Measurements from ENCODE around the gene CDT1.

The CDT1 gene

GRCh38 chr16:88814144-88814502, 10.5 kb downstream of the CDT1 start:
- 88 to 91% methylated on average over 12 of the region's 13 CpGs for WGBS, 2 experiments (ENCODE audit: insufficient coverage in 2 of 2)
- Histone ChIP-seq H3K4me3 (ENCODE audit: extremely low read depth, insufficient read depth, low read length, poor library complexity, severe bottlenecking) (no peak overlapping the region), H3K9me3 (ENCODE audit: control insufficient read depth, low read length) (no peaks in the 10 kb centered on the region), H3K36me3 (ENCODE audit: control insufficient read depth, insufficient read depth, low read length) (peaks cover 17% of the 10 kb centered on the region), H3K4me1 (ENCODE audit: control insufficient read depth, insufficient read depth, low read length, poor library complexity, severe bottlenecking) (peaks cover 21% of the 10 kb centered on the region), H3K27ac (ENCODE audit: low read depth, low read length, severe bottlenecking) (no peak overlapping the region)

DNA sequence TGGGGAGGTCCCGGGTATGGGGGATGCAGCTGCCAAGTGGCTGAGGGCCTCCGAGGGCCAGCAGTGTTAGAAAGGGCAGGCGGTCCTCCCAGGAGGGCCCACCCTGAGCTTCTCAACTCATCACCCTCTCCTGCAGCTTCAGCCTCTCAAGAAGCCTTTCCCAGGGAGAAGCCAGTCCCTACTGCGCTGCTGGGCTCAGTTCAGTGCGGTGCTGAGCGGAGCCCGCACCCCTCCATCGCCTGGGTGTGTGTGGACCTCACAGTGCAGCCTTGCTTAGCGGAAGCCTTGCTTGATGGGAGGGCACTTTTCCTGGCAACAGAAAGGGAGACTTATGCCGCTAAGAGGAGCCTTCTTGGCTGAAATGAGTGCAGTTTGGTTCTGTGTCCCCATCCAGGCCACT, 11.6 kb downstream of the CDT1 start:
- Histone ChIP-seq H3K4me3 (ENCODE audit: extremely low read depth, insufficient read depth, low read length, poor library complexity, severe bottlenecking) (no peak overlapping the region), H3K4me1 (ENCODE audit: control insufficient read depth, insufficient read depth, low read length, poor library complexity, severe bottlenecking) (peaks cover 15% of the 10 kb centered on the region), H3K27ac (ENCODE audit: low read depth, low read length, severe bottlenecking) (no peak overlapping the region), H3K9me3 (ENCODE audit: control insufficient read depth, low read length) (no peaks in the 10 kb centered on the region), H3K36me3 (ENCODE audit: control insufficient read depth, insufficient read depth, low read length) (peaks cover 6% of the 10 kb centered on the region)
- 96 to 98% methylated on average over 10 of the region's 10 CpGs for WGBS, 2 experiments (ENCODE audit: insufficient coverage in 2 of 2)

GRCh38 chr16:88815901-88816589, 12.5 kb downstream of the CDT1 start:
- Histone ChIP-seq H3K4me1 (ENCODE audit: control insufficient read depth, insufficient read depth, low read length, poor library complexity, severe bottlenecking) (peaks cover 12% of the 10 kb centered on the region), H3K36me3 (ENCODE audit: control insufficient read depth, insufficient read depth, low read length) (no peaks in the 10 kb centered on the region), H3K27ac (ENCODE audit: low read depth, low read length, severe bottlenecking) (no peak overlapping the region), H3K9me3 (ENCODE audit: control insufficient read depth, low read length) (no peaks in the 10 kb centered on the region), H3K4me3 (ENCODE audit: extremely low read depth, insufficient read depth, low read length, poor library complexity, severe bottlenecking) (no peak overlapping the region)
- 74 to 84% methylated on average over 13 to 16 of the region's 19 CpGs for WGBS, 2 experiments (ENCODE audit: insufficient coverage in 2 of 2)

DNA sequence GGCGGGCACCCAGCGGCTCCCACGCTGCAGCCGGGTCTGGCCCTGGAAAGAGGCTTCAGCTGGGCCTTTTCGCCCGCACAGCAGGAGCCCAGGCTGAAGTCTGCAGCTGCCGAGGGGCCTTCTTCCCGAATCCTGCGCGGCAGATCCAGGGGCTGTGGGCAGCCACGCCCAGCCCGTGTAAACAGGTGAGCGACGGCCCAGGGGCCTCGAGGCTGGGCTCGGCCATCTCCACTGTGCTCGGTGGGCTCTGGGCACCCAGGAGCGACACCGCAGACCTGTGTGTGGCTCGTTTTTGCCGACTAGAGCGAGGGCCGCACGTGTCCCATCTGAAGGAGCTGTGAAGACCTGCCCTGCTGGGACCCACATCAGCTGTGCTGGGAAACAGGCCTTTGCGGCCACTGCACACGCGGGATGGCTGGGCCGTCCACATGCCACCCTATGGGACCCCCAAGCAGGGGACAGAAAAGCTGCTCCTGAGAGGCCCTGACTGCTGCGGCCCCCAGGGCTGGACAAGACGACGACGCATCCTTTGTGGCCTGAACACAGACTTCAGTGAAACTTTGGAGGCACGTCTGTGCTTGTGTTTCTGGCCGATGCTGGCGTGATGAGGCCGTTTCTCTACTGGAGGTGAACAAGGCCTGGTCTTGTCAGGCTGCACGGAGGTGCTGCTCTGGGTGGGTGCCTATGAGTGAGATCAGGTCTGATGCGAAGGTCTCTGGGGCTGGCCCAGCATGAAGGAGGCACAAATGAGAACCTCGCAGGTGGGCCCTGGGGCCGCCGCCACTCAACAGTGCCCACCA, 13.3 kb downstream of the CDT1 start:
- H3K4me3 ChIP-seq (ENCODE audit: extremely low read depth, insufficient read depth, low read length, poor library complexity, severe bottlenecking), result no peak overlapping the region
- H3K27ac ChIP-seq (ENCODE audit: low read depth, low read length, severe bottlenecking), result no peak overlapping the region
- no peaks in the 10 kb centered on the region for H3K9me3 ChIP-seq (ENCODE audit: control insufficient read depth, low read length)
- peaks cover 12% of the 10 kb centered on the region for H3K4me1 ChIP-seq (ENCODE audit: control insufficient read depth, insufficient read depth, low read length, poor library complexity, severe bottlenecking)
- WGBS, 2 experiments (ENCODE audit: insufficient coverage in 2 of 2), result 94% methylated on average over 40 to 41 of the region's 41 CpGs
- no peaks in the 10 kb centered on the region for H3K36me3 ChIP-seq (ENCODE audit: control insufficient read depth, insufficient read depth, low read length)

- Histone ChIP-seq H3K4me1 (ENCODE audit: control insufficient read depth, insufficient read depth, low read length, poor library complexity, severe bottlenecking) (peaks cover 12% of the 10 kb centered on the region), H3K4me3 (ENCODE audit: extremely low read depth, insufficient read depth, low read length, poor library complexity, severe bottlenecking) (no peak overlapping the region), H3K36me3 (ENCODE audit: control insufficient read depth, insufficient read depth, low read length) (no peaks in the 10 kb centered on the region), H3K9me3 (ENCODE audit: control insufficient read depth, low read length) (no peaks in the 10 kb centered on the region), H3K27ac (ENCODE audit: low read depth, low read length, severe bottlenecking) (no peak overlapping the region)
- 93 to 94% methylated on average over 32 to 40 of the region's 40 CpGs for WGBS, 2 experiments (ENCODE audit: insufficient coverage in 2 of 2)
Observed at GRCh38 chr16:88817785-88818574, 14.4 kb downstream of the CDT1 start.

DNA sequence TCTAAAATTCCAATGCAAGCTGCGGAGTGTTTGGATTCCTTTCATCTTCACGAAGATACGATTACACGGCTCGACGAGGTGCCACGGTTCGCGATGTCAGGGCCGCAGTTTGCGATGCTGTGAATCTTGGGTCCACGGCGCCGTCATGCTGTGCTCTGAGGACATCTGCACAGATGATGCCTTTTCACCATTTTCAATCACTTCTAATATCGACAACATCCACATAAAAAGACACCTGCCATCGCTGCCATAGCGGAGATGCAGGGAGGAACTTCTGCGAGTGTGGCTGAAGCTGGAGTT, 14.9 kb downstream of the CDT1 start:
- Histone ChIP-seq H3K27ac (ENCODE audit: low read depth, low read length, severe bottlenecking) (no peak overlapping the region), H3K4me1 (ENCODE audit: control insufficient read depth, insufficient read depth, low read length, poor library complexity, severe bottlenecking) (peaks cover 12% of the 10 kb centered on the region), H3K36me3 (ENCODE audit: control insufficient read depth, insufficient read depth, low read length) (no peaks in the 10 kb centered on the region), H3K4me3 (ENCODE audit: extremely low read depth, insufficient read depth, low read length, poor library complexity, severe bottlenecking) (no peak overlapping the region), H3K9me3 (ENCODE audit: control insufficient read depth, low read length) (no peaks in the 10 kb centered on the region)
- 92 to 96% methylated on average over 17 to 18 of the region's 18 CpGs for WGBS, 2 experiments (ENCODE audit: insufficient coverage in 2 of 2)

- 85 to 94% methylated on average over 7 to 15 of the region's 16 CpGs for WGBS, 2 experiments (ENCODE audit: insufficient coverage in 2 of 2)
Observed at GRCh38 chr16:88819126-88819525, 15.5 kb downstream of the CDT1 start.

DNA sequence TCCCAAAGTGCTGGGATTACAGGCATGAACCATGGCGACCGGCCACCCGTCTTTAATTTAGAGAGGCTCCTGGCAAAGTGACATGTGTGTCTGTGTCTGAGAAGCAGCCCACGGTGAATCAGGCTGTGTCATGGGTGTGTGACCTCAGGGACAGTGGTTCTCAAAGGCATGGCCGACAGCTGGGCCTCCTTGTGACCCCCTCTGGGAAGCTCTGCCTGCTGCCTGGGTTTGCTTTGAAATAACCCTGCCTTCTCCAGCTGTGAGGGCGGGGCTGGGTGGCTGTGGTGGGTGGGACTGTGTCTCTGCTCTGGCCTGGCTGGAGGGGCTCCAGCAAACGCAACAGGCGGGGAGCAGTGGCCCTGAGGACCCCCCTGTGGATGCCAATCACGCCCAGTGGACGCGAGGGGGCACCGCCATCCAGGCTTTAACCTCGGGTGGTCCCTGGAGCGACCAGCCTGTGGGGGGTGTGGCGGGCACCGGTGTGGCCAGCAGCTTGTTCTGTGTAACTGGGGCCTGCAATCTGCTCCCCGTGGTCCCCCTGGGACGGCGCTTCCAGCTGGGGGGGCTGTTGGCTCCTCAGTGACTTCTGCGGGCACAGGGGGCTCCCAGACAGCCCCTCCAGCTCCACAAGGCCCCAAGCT, 16.9 kb downstream of the CDT1 start:
- H3K4me1 ChIP-seq (ENCODE audit: control insufficient read depth, insufficient read depth, low read length, poor library complexity, severe bottlenecking), result peaks cover 12% of the 10 kb centered on the region
- no peak overlapping the region for H3K27ac ChIP-seq (ENCODE audit: low read depth, low read length, severe bottlenecking)
- 88 to 90% methylated on average over 18 to 20 of the region's 20 CpGs for WGBS, 2 experiments (ENCODE audit: insufficient coverage in 2 of 2)
- no peaks in the 10 kb centered on the region for H3K36me3 ChIP-seq (ENCODE audit: control insufficient read depth, insufficient read depth, low read length)
- no peak overlapping the region for H3K4me3 ChIP-seq (ENCODE audit: extremely low read depth, insufficient read depth, low read length, poor library complexity, severe bottlenecking)
- no peaks in the 10 kb centered on the region for H3K9me3 ChIP-seq (ENCODE audit: control insufficient read depth, low read length)

More at GRCh38 chr16:88819126-88819525, 15.5 kb downstream of the CDT1 start:
- no peaks in the 10 kb centered on the region for H3K36me3 ChIP-seq (ENCODE audit: control insufficient read depth, insufficient read depth, low read length)
- H3K4me1 ChIP-seq (ENCODE audit: control insufficient read depth, insufficient read depth, low read length, poor library complexity, severe bottlenecking), result peaks cover 12% of the 10 kb centered on the region
- no peak overlapping the region for H3K4me3 ChIP-seq (ENCODE audit: extremely low read depth, insufficient read depth, low read length, poor library complexity, severe bottlenecking)
- H3K9me3 ChIP-seq (ENCODE audit: control insufficient read depth, low read length), result no peaks in the 10 kb centered on the region
- H3K27ac ChIP-seq (ENCODE audit: low read depth, low read length, severe bottlenecking), result no peak overlapping the region

- H3K4me1 ChIP-seq (ENCODE audit: control insufficient read depth, insufficient read depth, low read length, poor library complexity, severe bottlenecking), result peaks cover 12% of the 10 kb centered on the region
- WGBS, 2 experiments (ENCODE audit: insufficient coverage in 2 of 2), result 92% methylated on average over 18 to 21 of the region's 22 CpGs
- no peaks in the 10 kb centered on the region for H3K36me3 ChIP-seq (ENCODE audit: control insufficient read depth, insufficient read depth, low read length)
- no peak overlapping the region for H3K27ac ChIP-seq (ENCODE audit: low read depth, low read length, severe bottlenecking)
- H3K4me3 ChIP-seq (ENCODE audit: extremely low read depth, insufficient read depth, low read length, poor library complexity, severe bottlenecking), result no peak overlapping the region
- H3K9me3 ChIP-seq (ENCODE audit: control insufficient read depth, low read length), result no peaks in the 10 kb centered on the region
Observed at GRCh38 chr16:88821168-88821850, 17.7 kb downstream of the CDT1 start.

All from mesodermal cell (in vitro differentiated cells).